HUDEP-2 (cell line): Measurements from ENCODE around the gene AATF.

Experiments
- DNase-seq, 76 experiments: peaks; one replicate each; lab custom pipeline; 2025; ENCODE audit not compliant: unreplicated experiment in 76 of 76; lab: John Stamatoyannopoulos, UW

Gene AATF

GRCh38 chr17:36929851-36930582 lies 18.7 kb upstream of the AATF start:
- no peak for DNase-seq

DNA sequence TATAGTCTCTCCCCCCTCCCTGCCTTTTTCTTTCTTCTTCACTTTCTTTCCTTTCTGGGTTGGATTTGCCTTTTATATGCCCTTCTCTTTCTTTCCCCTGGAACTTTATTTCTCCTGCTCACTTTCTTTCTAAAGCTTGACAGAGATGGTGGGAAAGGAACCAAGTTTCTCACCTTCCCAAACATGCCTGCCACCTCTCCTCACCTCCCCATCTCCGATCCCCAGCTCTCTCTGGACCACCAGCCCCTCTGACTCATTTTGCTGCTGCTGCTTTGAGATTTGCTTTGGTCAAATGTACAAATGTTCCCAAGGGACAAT lies 18.2 kb upstream of the AATF start:
- no peak for DNase-seq

- no peak for DNase-seq
These were observed 17.6 kb upstream of the AATF start for GRCh38 chr17:36931096-36931696.

- no peak for DNase-seq
These were observed 16.9 kb upstream of the AATF start for GRCh38 chr17:36931697-36932382.

DNA sequence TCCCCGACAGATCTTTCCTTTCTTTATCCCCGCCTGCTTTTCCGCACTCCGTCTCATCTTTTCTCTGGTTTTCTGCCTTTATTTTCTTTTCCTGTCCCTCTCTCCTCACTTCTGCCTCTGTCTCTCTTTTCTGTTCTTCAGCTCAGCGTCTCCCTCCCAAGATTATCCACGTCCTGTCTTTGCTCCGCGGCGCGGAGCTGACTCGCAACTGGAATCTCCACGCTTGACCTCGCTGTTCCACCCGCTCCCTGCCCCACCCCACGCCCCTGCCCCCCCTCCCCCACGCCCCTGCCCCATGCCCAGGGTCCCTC lies 16.4 kb upstream of the AATF start:
- DNase-seq, result no peak

GRCh38 chr17:36932694-36933511 lies 15.9 kb upstream of the AATF start:
- peak in 6 of 76 experiments; percentile 11 to 34 (median 20) for DNase-seq

GRCh38 chr17:36933512-36934143 lies 15.1 kb upstream of the AATF start:
- no peak for DNase-seq

- no peak for DNase-seq
These were observed 14.5 kb upstream of the AATF start for GRCh38 chr17:36934144-36934691.

DNA sequence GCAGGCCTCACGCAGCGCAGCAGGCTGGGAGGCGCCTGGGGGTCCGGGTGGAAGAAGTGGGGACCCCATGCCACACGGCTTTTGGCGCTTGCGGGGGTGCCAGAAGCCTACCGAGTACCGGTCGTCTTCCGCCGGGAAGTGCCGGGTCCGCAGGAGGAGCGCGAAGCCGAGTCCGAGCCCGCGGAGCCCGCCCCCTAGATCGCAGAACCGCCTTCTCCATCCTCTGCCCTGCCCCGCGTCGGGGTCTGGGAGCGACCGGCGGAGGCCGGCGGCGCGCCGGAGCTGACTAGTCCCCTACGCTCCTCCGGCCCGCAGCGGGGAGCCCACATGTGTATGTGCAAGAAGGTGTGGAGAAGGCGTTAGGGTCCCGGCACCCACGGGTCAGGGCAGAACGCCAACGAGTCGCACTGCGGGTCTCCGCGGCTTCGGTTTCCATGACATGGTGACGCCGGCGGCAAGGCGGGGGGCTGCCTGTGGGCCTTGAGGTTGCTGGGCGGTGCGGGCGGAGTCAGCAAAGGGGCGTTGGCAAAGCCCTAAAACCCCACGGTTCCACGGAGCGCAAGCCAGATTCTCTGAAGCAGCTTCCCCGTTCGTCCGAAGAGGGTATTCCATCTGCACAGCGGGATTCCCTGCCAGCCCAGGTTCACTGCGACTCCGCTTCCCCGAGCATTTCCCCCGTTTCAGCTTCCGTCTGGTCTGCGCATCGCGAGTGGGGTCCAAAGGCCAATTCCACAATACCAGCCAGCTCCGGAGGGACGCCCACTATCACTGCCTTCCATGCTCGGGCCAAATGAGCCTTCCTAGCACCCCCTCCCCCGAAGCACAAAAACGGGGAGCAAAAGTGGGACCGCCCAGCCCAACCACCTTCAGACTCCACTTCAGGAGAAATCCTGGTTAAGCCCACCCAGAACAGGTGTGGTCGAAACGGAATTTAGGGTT lies 13.8 kb upstream of the AATF start:
- no peak for DNase-seq

- no peak for DNase-seq
These were observed 12.9 kb upstream of the AATF start for GRCh38 chr17:36935671-36936454.

- DNase-seq, result no peak
These were observed 12.2 kb upstream of the AATF start for GRCh38 chr17:36936455-36937000.

GRCh38 chr17:36937001-36937958 lies 11.5 kb upstream of the AATF start, which contains the start of gene LHX1:
TSS of gene LHX1 (plus strand) at chr17:36937475. CDS start at chr17:36938198, 723 bp downstream.
- peak in 1 of 76 experiments; percentile 15 for DNase-seq

DNA sequence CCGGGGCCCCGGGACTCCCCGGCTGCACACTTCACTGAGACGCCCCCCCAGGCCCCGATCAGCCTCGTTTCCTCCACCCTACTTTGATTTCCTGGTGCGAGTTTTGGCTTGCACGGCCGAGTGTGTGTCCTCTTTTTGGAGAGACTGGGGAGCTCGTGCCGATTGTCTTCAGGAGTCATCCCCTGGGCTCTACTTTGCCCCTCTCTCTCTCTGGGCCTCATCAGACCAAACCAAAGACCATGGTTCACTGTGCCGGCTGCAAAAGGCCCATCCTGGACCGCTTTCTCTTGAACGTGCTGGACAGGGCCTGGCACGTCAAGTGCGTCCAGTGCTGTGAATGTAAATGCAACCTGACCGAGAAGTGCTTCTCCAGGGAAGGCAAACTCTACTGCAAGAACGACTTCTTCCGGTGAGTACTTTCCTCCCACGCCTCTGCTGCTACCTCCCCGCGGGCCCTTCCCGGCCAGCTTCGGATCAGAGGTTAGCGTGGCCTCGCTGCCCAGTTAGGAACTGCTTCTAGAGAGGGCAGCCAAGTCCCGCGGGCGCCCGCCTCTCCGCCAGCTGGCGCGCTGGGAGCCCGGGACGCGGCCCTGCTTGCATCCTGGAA lies 10.7 kb upstream of the AATF start:
- DNase-seq, result peak in 2 of 76 experiments; percentile 20 to 45

GRCh38 chr17:36938566-36939051 lies 10.1 kb upstream of the AATF start:
- DNase-seq, result no peak

- no peak for DNase-seq
These were observed 9.5 kb upstream of the AATF start for GRCh38 chr17:36939052-36939801.

DNA sequence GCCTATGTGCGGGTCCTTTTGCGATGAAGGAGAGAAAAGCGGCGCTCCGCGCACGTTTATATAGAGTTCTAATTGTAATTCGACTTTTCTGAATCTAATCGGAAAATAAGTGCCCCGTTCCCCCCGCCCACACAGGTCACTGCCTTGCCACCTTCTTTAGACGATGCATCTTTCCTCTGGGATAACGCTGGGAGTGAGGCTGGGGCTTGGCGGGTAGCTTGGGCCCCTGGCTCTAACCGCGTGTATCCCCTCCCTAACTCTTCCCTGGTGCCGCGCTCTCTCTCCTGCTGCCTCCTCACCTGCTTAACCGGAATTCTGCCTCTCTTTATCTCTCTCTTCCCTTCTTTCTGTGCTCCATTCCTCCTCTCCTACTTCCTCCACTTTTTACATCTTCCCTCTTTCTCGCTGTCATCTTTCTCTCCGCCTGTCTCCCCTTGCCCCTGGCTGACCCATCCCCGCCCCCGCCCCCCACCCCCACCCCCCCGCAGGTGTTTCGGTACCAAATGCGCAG lies 8.9 kb upstream of the AATF start:
- no peak for DNase-seq
